Calu3 (cell line): ENCODE data around the gene SLC13A1. TPM values are rescaled to one million over a fixed set of nuclear protein-coding genes. Genes with fewer than 3 reads are reported as not detected.

ENCODE experiments used
- BruUV-seq: library from RNA; stranded (reverse); fragments of 400-500 nt; replicated peaks from 2 replicates; lab custom pipeline; 2021; lab: Mats Ljungman, UMichigan
- CTCF ChIA-PET: fragments of 300-600 bp; sonication (Branson Sonifier 250); formaldehyde crosslinking; loops from one replicate; lab custom pipeline; 2022; ENCODE audit warnings: antibody characterized with exemption; lab: Charles Lee
- DNase-seq: peaks from one replicate; pipeline ENCODE4 v3.0.0; 2022
- H3K27ac Mint-ChIP-seq: one replicate; pipeline ENCODE4 v1.8.0; 2022; ENCODE audit warnings: mixed read lengths; ENCODE audit not compliant: unreplicated experiment
- H3K27me3 Mint-ChIP-seq: one replicate; pipeline ENCODE4 v1.8.0; 2022; ENCODE audit warnings: mixed read lengths; ENCODE audit not compliant: unreplicated experiment
- H3K36me3 Mint-ChIP-seq: one replicate; pipeline ENCODE4 v1.8.0; 2022; ENCODE audit warnings: mild to moderate bottlenecking, moderate library complexity, mixed read lengths; ENCODE audit not compliant: insufficient read depth, unreplicated experiment
- H3K4me1 Mint-ChIP-seq: one replicate; pipeline ENCODE4 v1.8.0; 2022; ENCODE audit warnings: mild to moderate bottlenecking, low read depth, mixed read lengths; ENCODE audit not compliant: unreplicated experiment
- H3K4me3 Mint-ChIP-seq: one replicate; pipeline ENCODE4 v1.8.0; 2022; ENCODE audit warnings: mild to moderate bottlenecking, low read depth, moderate library complexity, mixed read lengths; ENCODE audit not compliant: unreplicated experiment
- H3K9me3 Mint-ChIP-seq: one replicate; pipeline ENCODE4 v1.8.0; 2022; ENCODE audit warnings: low read depth, mixed read lengths; ENCODE audit not compliant: unreplicated experiment
- CTCF ChIP-seq: fragments of 200-600 bp; IDR thresholded peaks from one replicate; pipeline ENCODE4 v1.8.0; 2022; ENCODE audit warnings: antibody characterized with exemption; ENCODE audit not compliant: unreplicated experiment
- intact Hi-C: fragments of 100-400 bp; cut with micrococcal nuclease; formaldehyde crosslinking; loops from one replicate; pipeline ENCODE4 v1.10.0; 2022; ENCODE audit not compliant: unreplicated experiment
- total RNA-seq: library from RNA; stranded (reverse); gene quantifications from 2 replicates; pipeline ENCODE4 v1.2.3, GENCODE V29; 2022

SLC13A1 gene
- total RNA-seq, 1 experiment from 2014 or later = not detected

- no peak for DNase-seq
- H3K27me3 Mint-ChIP-seq = no peaks in the 10 kb centered on the region
- peaks cover 28% of the 10 kb centered on the region for H3K4me1 Mint-ChIP-seq
- TF ChIP-seq CTCF = no peak
- no peaks in the 10 kb centered on the region for H3K9me3 Mint-ChIP-seq
- H3K4me3 Mint-ChIP-seq = no peak overlapping the region
- CTCF ChIA-PET = no interaction called here
- no TSS peak for BruUV-seq
- H3K27ac Mint-ChIP-seq = no peak overlapping the region
- no peaks in the 10 kb centered on the region for H3K36me3 Mint-ChIP-seq
- intact Hi-C loops = no loop called here
Measured at GRCh38 chr7:123204206-123204835, 4.6 kb upstream of the SLC13A1 start.

DNA sequence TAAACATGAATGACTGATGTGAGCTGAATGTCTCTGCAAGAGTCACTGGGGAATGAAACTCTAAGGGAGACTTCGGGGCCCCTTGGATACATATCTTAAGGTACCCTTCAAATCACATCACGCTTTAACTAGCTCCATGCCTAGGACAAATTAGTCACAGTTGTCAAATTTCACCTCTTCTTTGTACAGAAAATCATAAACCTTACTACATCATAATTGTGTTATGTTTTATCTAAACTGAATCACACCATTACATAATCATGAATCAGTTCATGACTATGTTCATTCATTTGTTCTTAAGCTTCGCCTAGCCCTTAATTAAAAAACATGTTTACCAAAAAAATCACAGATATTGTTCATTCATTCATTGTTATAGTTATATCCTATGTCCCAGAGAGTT, 2.1 kb upstream of the SLC13A1 start:
- DNase-seq = no peak
- CTCF ChIA-PET = no interaction called here
- no peak overlapping the region for H3K27ac Mint-ChIP-seq
- intact Hi-C loops = no loop called here
- no peak for TF ChIP-seq CTCF
- H3K4me3 Mint-ChIP-seq = no peak overlapping the region
- BruUV-seq = no TSS peak
- H3K27me3 Mint-ChIP-seq = no peaks in the 10 kb centered on the region
- H3K4me1 Mint-ChIP-seq = peaks cover 17% of the 10 kb centered on the region
- no peaks in the 10 kb centered on the region for H3K9me3 Mint-ChIP-seq
- H3K36me3 Mint-ChIP-seq = no peaks in the 10 kb centered on the region

DNA sequence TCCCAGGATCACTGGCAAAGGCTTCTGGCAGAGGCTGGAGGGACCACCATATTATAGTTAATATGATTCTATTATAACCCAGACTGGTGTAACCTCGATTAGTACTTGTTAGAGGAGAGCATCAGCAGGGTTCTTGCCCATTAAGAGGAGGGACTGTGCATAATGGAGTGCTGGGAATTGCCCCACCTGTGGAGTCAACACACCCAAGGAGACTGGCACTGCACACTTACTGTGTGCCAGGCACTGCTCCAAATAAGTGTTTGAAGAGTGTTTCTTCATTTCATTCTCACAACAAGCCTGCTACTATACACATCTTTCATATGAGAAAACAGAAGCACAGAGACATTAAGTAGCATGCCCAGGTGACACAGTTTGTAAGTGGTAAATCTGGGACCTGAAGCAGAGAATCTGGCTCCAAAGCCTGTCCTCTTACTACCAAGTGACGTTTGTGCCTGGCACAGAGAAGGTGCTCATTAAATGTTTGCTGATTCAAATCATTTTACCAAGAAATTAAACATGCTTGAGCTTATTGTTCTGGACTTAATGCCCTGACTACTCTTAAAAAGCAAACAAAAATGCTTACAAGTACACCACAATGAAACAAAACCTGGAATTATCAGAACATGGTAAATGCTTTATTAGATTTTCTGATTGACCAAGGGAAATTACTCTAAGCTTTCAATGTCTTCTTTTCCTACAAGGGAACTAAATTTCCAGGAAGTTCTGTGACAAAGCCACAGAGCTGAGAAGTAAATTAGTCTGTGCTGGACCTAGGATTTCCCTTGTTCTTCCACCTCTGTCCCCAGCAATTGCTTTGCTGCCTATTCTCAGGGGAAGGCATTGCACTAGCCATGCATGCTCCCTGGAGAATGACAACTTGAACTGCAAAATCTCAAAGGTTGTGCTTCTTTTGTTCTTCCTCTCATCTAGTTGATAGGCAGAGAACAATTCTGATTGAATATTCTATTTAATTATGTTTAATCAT, 809 bp downstream of the SLC13A1 start:
- intact Hi-C loops = no loop called here
- CTCF ChIA-PET = no interaction called here
- H3K27me3 Mint-ChIP-seq = no peaks in the 10 kb centered on the region
- no peaks in the 10 kb centered on the region for H3K9me3 Mint-ChIP-seq
- H3K27ac Mint-ChIP-seq = no peak overlapping the region
- DNase-seq = no peak
- peaks cover 3% of the 10 kb centered on the region for H3K4me1 Mint-ChIP-seq
- no TSS peak for BruUV-seq
- TF ChIP-seq CTCF = no peak
- no peaks in the 10 kb centered on the region for H3K36me3 Mint-ChIP-seq
- H3K4me3 Mint-ChIP-seq = no peak overlapping the region

GRCh38 chr7:123198111-123198510, 1.7 kb downstream of the SLC13A1 start:
- no TSS peak for BruUV-seq
- Mint-ChIP-seq H3K27ac (no peak overlapping the region), H3K4me1 (peaks cover 10% of the 10 kb centered on the region), H3K27me3 (no peaks in the 10 kb centered on the region), H3K4me3 (no peak overlapping the region), H3K9me3 (no peaks in the 10 kb centered on the region), H3K36me3 (no peaks in the 10 kb centered on the region)
- TF ChIP-seq CTCF = no peak
- no peak for DNase-seq
- intact Hi-C loops = no loop called here
- CTCF ChIA-PET = no interaction called here
